Endothelial cell of umbilical vein (primary cell): ENCODE data around the gene SLC2A8.

ENCODE experiments used
- EZH2 ChIP-seq: IDR thresholded peaks from 2 replicates; pipeline ENCODE4 v1.6.1; 2012; ENCODE audit warnings: borderline replicate concordance, low read depth, mild to moderate bottlenecking, moderate library complexity, low read length, inconsistent platforms; ENCODE audit not compliant: severe bottlenecking
- FOS ChIP-seq: IDR thresholded peaks from 2 replicates; pipeline ENCODE4 v1.6.1; 2011; ENCODE audit warnings: mild to moderate bottlenecking, low read length, moderate library complexity, borderline replicate concordance; ENCODE audit not compliant: insufficient read depth
- JUN ChIP-seq: IDR thresholded peaks from 2 replicates; pipeline ENCODE4 v1.6.1; 2011; ENCODE audit warnings: borderline replicate concordance, low read depth; ENCODE audit not compliant: insufficient read length, insufficient read depth
- MYC ChIP-seq: IDR thresholded peaks from one replicate; pipeline ENCODE4 v1.6.1; 2011; ENCODE audit warnings: mild to moderate bottlenecking, low read depth, low read length
- POLR2A ChIP-seq: IDR thresholded peaks from 2 replicates; pipeline ENCODE4 v1.6.1; 2012; ENCODE audit warnings: low read depth, mild to moderate bottlenecking, control low read depth, low read length
- TF ChIP-seq, protein P1 (sequence below), 2 donors: IDR thresholded peaks; 1 replicate in 1 of 2; 2 replicates in 1 of 2; pipeline ENCODE4 v1.5.1; 2011; ENCODE audit warnings: low read length in 2 of 2, mild to moderate bottlenecking in 2 of 2, moderate library complexity in 2 of 2, control low read depth in 1 of 2, inconsistent platforms in 1 of 2, low read depth in 1 of 2; ENCODE audit not compliant: insufficient read depth in 1 of 2; ENCODE audit errors: extremely low read depth in 1 of 2

GRCh38 chr9:127419348-127419747 lies 22.4 kb downstream of the SLC2A8 start:
- TF ChIP-seq, protein P1, sequence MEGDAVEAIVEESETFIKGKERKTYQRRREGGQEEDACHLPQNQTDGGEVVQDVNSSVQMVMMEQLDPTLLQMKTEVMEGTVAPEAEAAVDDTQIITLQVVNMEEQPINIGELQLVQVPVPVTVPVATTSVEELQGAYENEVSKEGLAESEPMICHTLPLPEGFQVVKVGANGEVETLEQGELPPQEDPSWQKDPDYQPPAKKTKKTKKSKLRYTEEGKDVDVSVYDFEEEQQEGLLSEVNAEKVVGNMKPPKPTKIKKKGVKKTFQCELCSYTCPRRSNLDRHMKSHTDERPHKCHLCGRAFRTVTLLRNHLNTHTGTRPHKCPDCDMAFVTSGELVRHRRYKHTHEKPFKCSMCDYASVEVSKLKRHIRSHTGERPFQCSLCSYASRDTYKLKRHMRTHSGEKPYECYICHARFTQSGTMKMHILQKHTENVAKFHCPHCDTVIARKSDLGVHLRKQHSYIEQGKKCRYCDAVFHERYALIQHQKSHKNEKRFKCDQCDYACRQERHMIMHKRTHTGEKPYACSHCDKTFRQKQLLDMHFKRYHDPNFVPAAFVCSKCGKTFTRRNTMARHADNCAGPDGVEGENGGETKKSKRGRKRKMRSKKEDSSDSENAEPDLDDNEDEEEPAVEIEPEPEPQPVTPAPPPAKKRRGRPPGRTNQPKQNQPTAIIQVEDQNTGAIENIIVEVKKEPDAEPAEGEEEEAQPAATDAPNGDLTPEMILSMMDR (IDR thresholded peaks at IDR 0.05; ENCODE audit: extremely low read depth in 1 of 2, insufficient read depth in 1 of 2, low read depth in 1 of 2, low read length in 2 of 2), result no peak
- TF ChIP-seq EZH2 (no peak), MYC (no peak), POLR2A (no peak), JUN (no peak), FOS (no peak)
